Skeletal muscle tissue (tissue), 4 donors: ENCODE measurements around the gene STK16. TPM values are rescaled to one million over a fixed set of nuclear protein-coding genes. Genes with fewer than 3 reads are reported as not detected.
A peak's percentile ranks its signal among the peaks of the same experiment; 100 is the strongest.

Source experiments
- H3K27ac ChIP-seq: one replicate; pipeline ENCODE4 v1.7.0; 2013; ENCODE audit warnings: mild to moderate bottlenecking, low read depth, low read length, inconsistent platforms
- H3K27me3 ChIP-seq, 3 donors: one replicate each; pipeline ENCODE4 v1.7.0; 2013; ENCODE audit warnings: low read length in 3 of 3; ENCODE audit not compliant: control insufficient read depth in 3 of 3, insufficient read depth in 3 of 3
- H3K36me3 ChIP-seq, 3 donors: one replicate each; pipeline ENCODE4 v1.7.0; 2013; ENCODE audit warnings: low read length in 3 of 3; ENCODE audit not compliant: control insufficient read depth in 3 of 3, insufficient read depth in 3 of 3
- H3K4me1 ChIP-seq, 3 donors: one replicate each; pipeline ENCODE4 v1.7.0; 2013; ENCODE audit warnings: low read length in 3 of 3, mild to moderate bottlenecking in 3 of 3; ENCODE audit not compliant: control insufficient read depth in 3 of 3, insufficient read depth in 3 of 3
- H3K4me3 ChIP-seq, 3 donors: one replicate each; pipeline ENCODE4 v1.7.0; 2013; ENCODE audit warnings: low read length in 3 of 3
- H3K9ac ChIP-seq, 3 donors: one replicate each; pipeline ENCODE4 v1.7.0; 2013; ENCODE audit warnings: low read length in 3 of 3, mild to moderate bottlenecking in 3 of 3, moderate library complexity in 2 of 3, low read depth in 1 of 3
- H3K9me3 ChIP-seq, 3 donors: one replicate each; pipeline ENCODE4 v1.7.0; 2013; ENCODE audit warnings: low read length in 3 of 3; ENCODE audit not compliant: control insufficient read depth in 3 of 3
- total RNA-seq: library from RNA; depleted of rRNA; stranded (reverse); fragments of >200 nt; gene quantifications from one replicate; pipeline ENCODE4 v1.2.3, GENCODE V29; 2014
- donor health status: Osteomylitis.

Gene STK16
- total RNA-seq, 1 donor from 2014 or later: 6.3 TPM

- H3K27me3 ChIP-seq: no peaks in the 10 kb centered on the region
- H3K9me3 ChIP-seq: no peaks in the 10 kb centered on the region
- no peak overlapping the region for H3K4me3 ChIP-seq
- no peak overlapping the region for H3K27ac ChIP-seq
- peaks cover 21 to 31% (median 23%) of the 10 kb centered on the region in 3 donors for H3K4me1 ChIP-seq
- peaks cover 55 to 72% (median 64%) of the 10 kb centered on the region in 3 donors for H3K36me3 ChIP-seq
- H3K9ac ChIP-seq: no peak overlapping the region
These were observed 31.1 kb upstream of the STK16 start for GRCh38 chr2:219214141-219214540.

- H3K27ac ChIP-seq: no peak overlapping the region
- no peak overlapping the region for H3K4me3 ChIP-seq
- H3K9ac ChIP-seq: no peak overlapping the region
- no peaks in the 10 kb centered on the region for H3K9me3 ChIP-seq
- no peaks in the 10 kb centered on the region for H3K27me3 ChIP-seq
- peaks cover 50 to 67% (median 59%) of the 10 kb centered on the region in 3 donors for H3K36me3 ChIP-seq
- peaks cover 27 to 38% (median 29%) of the 10 kb centered on the region in 3 donors for H3K4me1 ChIP-seq
These were observed 30.5 kb upstream of the STK16 start for GRCh38 chr2:219214786-219215185.

- no peak overlapping the region for H3K4me3 ChIP-seq
- H3K27me3 ChIP-seq: no peaks in the 10 kb centered on the region
- H3K9ac ChIP-seq: no peak overlapping the region
- peaks cover 32 to 49% (median 35%) of the 10 kb centered on the region in 3 donors for H3K4me1 ChIP-seq
- peaks cover 49 to 67% (median 59%) of the 10 kb centered on the region in 3 donors for H3K36me3 ChIP-seq
- peak overlapping the region; percentile 93 for H3K27ac ChIP-seq
- H3K9me3 ChIP-seq: no peaks in the 10 kb centered on the region
These were observed 29.3 kb upstream of the STK16 start for GRCh38 chr2:219215871-219216534.

- peak overlapping the region; percentile 93 for H3K27ac ChIP-seq
- peaks cover 51 to 68% (median 61%) of the 10 kb centered on the region in 3 donors for H3K36me3 ChIP-seq
- no peaks in the 10 kb centered on the region for H3K27me3 ChIP-seq
- peaks cover 32 to 49% (median 35%) of the 10 kb centered on the region in 3 donors for H3K4me1 ChIP-seq
- H3K9ac ChIP-seq: peak overlapping the region in 1 of 3 donors; percentile 16
- H3K9me3 ChIP-seq: no peaks in the 10 kb centered on the region
- no peak overlapping the region for H3K4me3 ChIP-seq
These were observed 28.8 kb upstream of the STK16 start for GRCh38 chr2:219216535-219216915.

GRCh38 chr2:219218217-219218731 lies 27.0 kb upstream of the STK16 start:
- H3K4me3 ChIP-seq: peak overlapping the region; percentile 75 to 88 (median 79)
- H3K9me3 ChIP-seq: no peaks in the 10 kb centered on the region
- peaks cover 32 to 49% (median 35%) of the 10 kb centered on the region in 3 donors for H3K4me1 ChIP-seq
- peaks cover 56 to 70% (median 65%) of the 10 kb centered on the region in 3 donors for H3K36me3 ChIP-seq
- H3K9ac ChIP-seq: peak overlapping the region; percentile 66 to 89 (median 80)
- H3K27me3 ChIP-seq: no peaks in the 10 kb centered on the region
- H3K27ac ChIP-seq: peak overlapping the region; percentile 93

GRCh38 chr2:219218732-219219701 lies 26.3 kb upstream of the STK16 start, which contains the start of gene ABCB6:
ABCB6 (minus strand) TSS chr2:219218958; CDS start chr2:219218673, 285 bp downstream.
- Histone ChIP-seq H3K27me3 (no peaks in the 10 kb centered on the region), H3K9me3 (no peaks in the 10 kb centered on the region), H3K4me3 (peak within 1 kb of the TSS; percentile 75 to 88 (median 79)), H3K4me1 (peaks cover 32 to 49% (median 35%) of the 10 kb centered on the region in 3 donors), H3K27ac (peak within 1 kb of the TSS; percentile 93), H3K9ac (peak within 1 kb of the TSS; percentile 73 to 89 (median 80)), H3K36me3 (peaks cover 56 to 70% (median 65%) of the 10 kb centered on the region in 3 donors)

GRCh38 chr2:219219784-219220532 lies 25.3 kb upstream of the STK16 start:
- H3K9ac ChIP-seq: peak overlapping the region in 2 of 3 donors; percentile 73 to 89
- H3K27me3 ChIP-seq: no peaks in the 10 kb centered on the region
- peak overlapping the region; percentile 93 for H3K27ac ChIP-seq
- H3K4me1 ChIP-seq: peaks cover 32 to 49% (median 35%) of the 10 kb centered on the region in 3 donors
- peak overlapping the region in 1 of 3 donors; percentile 79 for H3K4me3 ChIP-seq
- peaks cover 57 to 70% (median 65%) of the 10 kb centered on the region in 3 donors for H3K36me3 ChIP-seq
- no peaks in the 10 kb centered on the region for H3K9me3 ChIP-seq

GRCh38 chr2:219220652-219221402 lies 24.5 kb upstream of the STK16 start:
- H3K36me3 ChIP-seq: peaks cover 63 to 70% (median 65%) of the 10 kb centered on the region in 3 donors
- H3K4me1 ChIP-seq: peaks cover 32 to 48% (median 35%) of the 10 kb centered on the region in 3 donors
- no peak overlapping the region for H3K4me3 ChIP-seq
- H3K27ac ChIP-seq: no peak overlapping the region
- no peaks in the 10 kb centered on the region for H3K27me3 ChIP-seq
- H3K9ac ChIP-seq: no peak overlapping the region
- H3K9me3 ChIP-seq: no peaks in the 10 kb centered on the region
